SKM-1 treated with dmso at 0.1 percent for 144 hours (cell line): ENCODE measurements around the gene DENND4B.

Experiments used
- DNase-seq: peaks from one replicate; lab custom pipeline; 2025; ENCODE audit not compliant: unreplicated experiment; lab: John Stamatoyannopoulos, UW

DENND4B gene

GRCh38 chr1:153973071-153973470 lies 26.6 kb upstream of the DENND4B start:
- DNase-seq = no peak

DNA sequence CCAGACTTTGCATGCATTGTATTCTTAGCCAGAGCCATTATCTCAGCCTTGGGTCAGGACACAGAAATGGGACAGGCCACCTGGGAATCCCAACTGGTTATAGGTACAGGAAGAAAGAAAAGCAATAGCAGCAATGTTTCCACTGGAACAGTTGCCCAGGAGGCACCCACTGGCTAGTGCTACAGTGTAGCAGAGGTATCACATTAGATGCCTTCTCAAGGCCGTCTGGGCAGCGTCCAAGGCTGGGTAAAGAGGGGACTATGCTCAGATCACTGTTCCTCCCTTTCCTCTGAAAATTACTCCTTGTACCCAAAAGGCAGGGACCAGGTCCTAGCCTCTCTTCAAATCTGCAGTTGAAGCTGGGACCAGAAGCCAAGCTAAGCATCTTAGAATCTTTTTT lies 23.8 kb upstream of the DENND4B start:
- DNase-seq = no peak

DNA sequence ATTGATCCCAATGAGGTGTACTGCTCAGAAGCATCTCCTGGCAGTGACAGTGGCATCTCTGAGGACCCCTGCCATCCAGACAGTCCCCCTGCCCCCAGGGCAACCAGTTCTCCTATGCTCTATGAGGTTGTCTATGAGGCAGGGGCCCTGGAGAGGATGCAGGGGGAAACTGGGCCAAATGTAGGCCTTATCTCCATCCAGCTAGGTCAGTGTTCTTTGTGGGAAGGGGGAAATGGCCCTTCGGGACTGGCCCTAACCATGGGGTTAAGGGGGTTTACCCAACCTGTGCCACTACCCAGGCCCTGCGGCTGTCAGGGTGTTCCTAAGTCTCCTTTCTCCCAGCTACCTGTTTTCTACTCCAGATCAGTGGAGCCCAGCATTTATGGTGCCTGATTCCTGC lies 22.5 kb upstream of the DENND4B start:
- DNase-seq = no peak

DNA sequence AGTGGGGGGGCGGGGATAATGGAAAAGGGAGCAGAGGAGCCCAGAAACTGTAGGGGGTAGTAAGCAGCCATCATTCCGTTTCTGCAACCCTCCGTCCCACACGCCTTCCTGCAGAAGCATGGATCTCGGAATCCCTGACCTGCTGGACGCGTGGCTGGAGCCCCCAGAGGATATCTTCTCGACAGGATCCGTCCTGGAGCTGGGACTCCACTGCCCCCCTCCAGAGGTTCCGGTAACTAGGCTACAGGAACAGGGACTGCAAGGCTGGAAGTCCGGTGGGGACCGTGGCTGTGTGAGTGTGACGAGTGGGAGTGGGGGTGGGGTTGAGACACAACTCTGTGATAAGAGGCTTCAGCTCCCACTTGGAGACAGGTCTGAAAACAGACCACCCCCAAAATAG lies 21.9 kb upstream of the DENND4B start:
- no peak for DNase-seq

DNA sequence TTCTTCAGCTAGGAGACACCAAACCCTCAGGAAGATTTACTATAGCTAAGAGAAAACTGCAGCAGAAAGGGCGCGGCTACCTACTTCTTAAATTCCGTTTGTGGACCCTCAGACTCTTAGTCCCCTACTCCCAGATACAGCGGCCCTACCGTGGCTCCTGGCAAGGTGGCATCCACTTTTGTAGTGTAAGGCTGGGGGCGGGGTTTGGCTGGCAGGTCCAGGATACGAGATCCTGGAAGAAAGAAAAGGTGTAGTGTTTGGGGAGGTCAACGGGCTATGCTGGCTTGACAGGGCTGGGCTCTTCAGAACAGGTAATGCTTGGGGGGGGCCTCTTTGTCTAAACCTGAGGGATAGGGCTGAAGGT lies 21.5 kb upstream of the DENND4B start:
- no peak for DNase-seq

GRCh38 chr1:153967107-153967999 lies 20.8 kb upstream of the DENND4B start, which contains the start of gene CREB3L4:
TSS of gene CREB3L4 (plus strand) at chr1:153967902. CDS start at chr1:153968526, 624 bp downstream.
- peak; percentile 100 for DNase-seq

GRCh38 chr1:153963850-153964331 lies 17.4 kb upstream of the DENND4B start:
- no peak for DNase-seq

- peak; percentile 98 for DNase-seq
These were observed 16.7 kb upstream of the DENND4B start, which contains the start of gene SLC39A1 for GRCh38 chr1:153963030-153963849. TSS of gene SLC39A1 (minus strand) at chr1:153963537. CDS start at chr1:153962715, 822 bp downstream.

DNA sequence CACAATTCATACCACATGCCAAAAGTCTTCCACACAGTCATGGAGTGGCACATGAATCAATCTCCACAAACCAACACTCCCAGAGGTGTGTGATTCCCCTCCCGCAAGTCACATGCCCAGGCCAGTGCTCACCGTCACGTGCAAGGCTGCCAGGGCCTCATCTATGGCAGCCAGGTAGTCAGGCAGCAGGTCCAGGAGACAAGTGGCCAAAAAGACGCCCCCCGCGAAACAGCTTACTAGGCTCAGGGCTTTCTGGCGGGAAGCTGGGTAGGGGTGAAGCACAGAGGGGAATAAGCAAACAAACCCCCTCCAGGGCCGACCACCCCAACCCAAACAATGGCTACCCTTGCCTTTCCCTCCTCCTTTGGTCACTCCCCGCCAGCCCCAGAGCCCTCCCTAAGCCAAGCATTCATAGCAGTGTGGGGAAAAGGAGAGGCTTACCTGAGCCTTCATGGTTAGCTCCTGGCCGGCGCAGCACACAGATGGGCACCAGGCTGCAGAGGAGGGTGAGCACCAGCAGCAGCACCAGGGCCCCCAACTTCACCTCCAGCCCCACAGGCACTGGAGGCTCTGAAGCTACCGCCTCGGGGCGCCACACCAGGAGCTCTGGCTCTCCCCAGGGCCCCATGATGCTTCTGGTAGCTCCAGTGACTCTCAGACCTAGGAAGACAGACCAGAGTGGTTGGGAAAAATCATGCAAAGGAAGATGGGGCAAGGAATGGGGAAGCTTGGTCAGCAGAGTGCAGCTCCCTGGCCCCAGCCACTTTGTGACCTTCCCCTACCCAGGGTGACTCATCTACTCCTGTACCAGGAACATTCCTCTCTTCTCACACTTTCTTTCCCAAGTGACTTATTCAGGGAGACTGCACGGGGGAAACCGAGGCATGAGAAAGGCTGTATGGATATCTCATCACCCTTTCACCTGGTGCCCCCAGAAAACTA lies 15.8 kb upstream of the DENND4B start:
- DNase-seq = peak; percentile 56

- no peak for DNase-seq
These were observed 14.9 kb upstream of the DENND4B start for GRCh38 chr1:153961421-153961820.

- DNase-seq = no peak
These were observed 13.7 kb upstream of the DENND4B start for GRCh38 chr1:153960206-153960605.

DNA sequence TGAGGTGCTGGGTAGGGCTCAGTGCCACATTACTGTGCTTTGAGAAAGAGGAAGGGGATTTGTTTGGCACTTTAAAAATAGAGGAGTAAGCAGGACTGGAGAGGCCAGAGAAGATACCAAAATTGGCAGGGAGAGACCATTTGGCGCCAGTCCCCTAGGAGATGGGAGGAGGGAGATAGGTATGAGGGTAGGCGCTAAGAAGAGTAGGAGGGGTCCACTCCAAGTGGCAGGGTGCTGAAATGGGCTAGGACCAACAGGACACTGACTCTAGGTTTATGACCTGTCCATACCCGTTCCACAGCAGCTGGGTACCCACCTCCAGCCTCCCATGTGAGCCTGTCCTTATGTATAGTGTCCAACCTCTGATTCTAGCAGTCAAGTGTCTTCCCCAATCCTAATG lies 12.9 kb upstream of the DENND4B start:
- DNase-seq = no peak

- DNase-seq = no peak
These were observed 12.4 kb upstream of the DENND4B start for GRCh38 chr1:153958961-153959260.

DNA sequence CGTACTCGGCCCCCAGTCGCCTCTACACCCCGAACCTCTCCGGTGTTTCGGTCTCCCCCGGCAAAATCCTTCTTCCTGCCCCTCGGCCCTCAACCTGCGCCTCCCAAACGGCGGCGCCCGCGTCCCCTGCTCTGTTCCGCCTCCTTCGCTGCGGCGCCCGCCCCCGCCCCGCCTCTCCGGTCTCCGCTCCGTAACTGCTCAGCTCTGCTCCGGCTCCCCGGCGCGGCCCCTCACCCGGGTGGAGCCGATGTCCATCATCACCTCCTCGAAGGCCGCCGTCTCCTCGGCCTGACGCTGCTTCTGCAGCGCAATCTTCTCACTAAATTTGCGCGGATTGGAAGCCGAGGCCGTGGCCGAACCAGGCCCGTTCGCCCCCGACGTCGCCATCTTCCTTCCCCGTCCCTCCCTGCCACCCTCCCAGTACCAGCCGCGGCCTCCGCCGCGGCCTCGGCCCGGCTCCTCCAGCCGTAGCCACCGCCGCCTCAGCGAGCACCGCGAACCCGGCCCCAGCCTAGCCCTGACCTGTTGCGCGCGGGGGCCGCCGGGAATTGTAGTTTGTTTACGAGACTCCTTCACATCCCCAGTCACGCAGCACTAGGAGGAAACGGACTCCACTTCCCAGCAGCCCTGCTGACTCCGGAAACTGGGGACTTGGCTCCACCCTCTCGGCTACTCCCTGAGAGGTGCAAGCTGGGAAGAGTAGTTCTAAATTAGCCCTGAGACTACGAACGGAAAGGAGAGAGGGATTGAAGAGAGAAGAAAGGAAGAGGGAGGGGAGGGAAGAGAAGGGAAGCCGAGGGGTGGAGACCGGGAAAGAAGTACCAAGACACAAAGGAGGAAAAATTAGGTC lies 11.8 kb upstream of the DENND4B start, which contains the start of gene CRTC2:
Gene CRTC2, minus strand, starts transcription at position 502 of the 850 bp plus-strand sequence. Its CDS starts 115 bp downstream, at position 387.
- peak; percentile 100 for DNase-seq

DNA sequence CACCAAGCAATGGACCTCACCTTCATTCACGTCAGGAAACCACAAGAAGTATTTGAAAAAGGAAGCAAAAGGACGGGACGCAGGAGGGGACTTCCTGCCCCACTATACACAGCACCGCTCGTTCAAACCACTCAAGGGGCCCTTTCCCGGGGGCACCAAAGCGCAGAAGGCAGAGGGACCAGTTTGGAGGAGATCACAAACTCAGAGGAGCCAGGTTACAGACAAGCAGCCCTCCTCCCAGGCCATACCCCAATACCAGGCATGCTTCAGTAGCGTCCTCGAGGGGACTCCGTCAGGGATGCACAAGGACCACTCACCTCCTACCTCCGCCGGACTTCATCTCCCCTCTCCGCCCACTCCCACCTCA lies 11.2 kb upstream of the DENND4B start:
- DNase-seq = no peak

- no peak for DNase-seq
These were observed 10.6 kb upstream of the DENND4B start for GRCh38 chr1:153956997-153957715.

- no peak for DNase-seq
These were observed 8.3 kb upstream of the DENND4B start for GRCh38 chr1:153954826-153955225.

- DNase-seq = no peak
These were observed 7.4 kb upstream of the DENND4B start for GRCh38 chr1:153953859-153954365.

- DNase-seq = no peak
These were observed 5.3 kb upstream of the DENND4B start for GRCh38 chr1:153951801-153952200.
